NCI-H2196 treated with DMSO at 0.1 percent for 48 hours (cell line): ENCODE results near the gene GRK4.
"Not testable (repeated sequence)": the region's sequence is repeated elsewhere in the genome, so short reads cannot be mapped to it uniquely, and the experiment has no call there.

ENCODE experiments used
- DNase-seq: peaks from one replicate; lab custom pipeline; 2025; ENCODE audit not compliant: unreplicated experiment; lab: John Stamatoyannopoulos, UW

The GRK4 gene

DNA sequence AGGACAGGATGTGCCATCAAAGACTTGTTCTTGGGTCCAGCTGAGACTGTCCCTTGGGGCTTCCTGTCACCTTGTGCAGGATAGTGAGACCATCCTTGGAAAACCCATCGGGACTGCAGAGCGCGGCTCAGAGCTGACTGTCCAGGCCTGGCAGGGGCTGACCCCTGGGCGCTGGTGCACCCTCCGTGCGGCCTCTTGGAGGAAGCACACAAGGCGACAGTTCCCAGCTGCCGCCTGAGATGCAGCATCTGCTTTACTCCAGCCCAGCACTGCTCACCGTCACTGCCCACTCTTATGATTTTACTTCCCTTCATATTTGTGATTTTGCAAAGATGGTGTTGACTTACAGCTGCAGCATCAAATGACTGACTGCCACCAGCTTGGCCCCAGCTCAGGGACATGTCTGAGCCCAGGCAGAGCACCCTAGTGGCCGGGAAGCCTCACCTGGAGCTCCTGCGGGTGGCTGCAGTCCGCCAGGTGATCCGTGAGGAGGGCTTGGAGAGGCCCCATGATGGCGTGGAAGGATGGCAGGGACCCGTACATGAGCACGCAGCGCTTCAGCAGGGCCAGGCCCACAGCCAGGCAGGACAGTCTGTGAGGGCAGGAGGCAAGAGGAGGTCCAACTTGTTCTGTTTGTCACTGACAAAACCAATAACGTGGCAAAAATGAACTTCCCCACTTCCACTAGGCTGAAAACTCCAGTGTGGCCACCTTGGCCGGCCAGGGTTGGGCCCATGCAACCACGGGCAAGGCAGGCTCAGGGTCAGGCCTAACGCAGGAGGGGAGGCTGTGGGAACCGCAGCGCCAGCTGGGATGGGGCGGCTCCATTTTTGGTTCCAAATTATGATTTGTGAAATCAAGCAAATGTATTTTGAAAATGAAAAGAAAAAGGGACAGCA lies 22.0 kb upstream of the GRK4 start:
- DNase-seq: no peak

DNA sequence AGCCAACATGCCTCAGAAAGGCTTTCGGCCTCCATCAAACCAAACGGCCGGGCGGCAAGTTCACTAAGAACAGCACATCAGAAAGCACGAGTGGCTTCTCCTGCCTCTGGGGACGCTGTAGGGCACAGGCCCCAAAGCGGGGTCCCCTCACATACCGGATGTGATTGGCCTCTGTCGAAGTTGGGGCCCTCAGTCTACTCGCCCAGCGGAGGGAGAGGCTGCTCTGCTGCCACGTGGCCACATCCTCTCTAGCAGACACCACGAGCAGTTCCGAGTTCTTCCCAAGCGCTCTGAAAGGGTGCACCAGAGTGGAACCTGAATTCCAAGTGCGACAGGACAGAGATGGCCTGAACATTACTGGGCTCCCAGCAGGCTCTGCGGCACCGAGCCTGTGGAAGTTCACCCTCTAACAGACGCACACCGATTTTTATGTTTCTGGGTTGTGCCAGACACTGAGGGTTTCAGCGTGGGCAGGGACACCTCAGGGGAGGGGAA lies 21.3 kb upstream of the GRK4 start:
- no peak for DNase-seq

DNA sequence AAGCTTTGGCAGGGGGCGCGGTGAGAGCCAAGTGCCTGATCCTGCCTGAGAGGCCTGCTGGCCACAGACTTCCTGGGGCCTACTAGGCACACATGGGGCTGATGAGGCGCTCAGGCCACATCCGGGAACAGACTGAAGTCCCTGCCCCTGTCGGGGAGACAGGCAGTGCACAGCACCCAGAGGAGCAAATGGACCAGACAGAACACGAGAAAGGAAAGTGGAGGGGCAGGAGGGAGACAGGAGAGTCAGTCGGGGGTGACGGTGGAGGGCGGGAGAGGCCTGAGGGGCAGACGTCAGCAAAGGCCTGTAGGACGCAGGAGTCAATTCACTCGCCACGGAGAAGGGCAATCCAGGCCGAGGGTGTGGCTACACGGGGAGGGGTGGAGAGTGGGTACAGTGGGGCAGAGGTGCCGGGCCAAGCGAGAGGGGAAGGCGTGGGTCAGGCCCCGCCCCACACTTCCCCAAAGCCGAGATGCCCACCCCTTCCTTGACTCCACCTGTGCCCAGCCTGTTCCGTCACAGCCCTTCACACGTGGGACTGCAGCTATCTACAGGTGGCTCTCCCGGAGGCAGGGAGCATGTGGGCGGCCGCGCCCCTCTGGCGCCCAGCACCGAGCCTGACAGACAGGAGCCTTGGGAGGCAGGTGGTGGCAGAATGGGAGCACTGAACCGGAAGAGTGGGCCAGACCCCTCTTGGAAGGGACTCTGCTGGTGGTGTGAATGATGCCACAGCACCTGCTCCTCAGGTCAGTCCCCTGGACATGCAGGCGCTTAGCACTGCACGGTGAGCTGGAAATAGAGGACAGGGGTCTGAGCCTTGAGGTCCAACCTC lies 20.6 kb upstream of the GRK4 start:
- no peak for DNase-seq

DNA sequence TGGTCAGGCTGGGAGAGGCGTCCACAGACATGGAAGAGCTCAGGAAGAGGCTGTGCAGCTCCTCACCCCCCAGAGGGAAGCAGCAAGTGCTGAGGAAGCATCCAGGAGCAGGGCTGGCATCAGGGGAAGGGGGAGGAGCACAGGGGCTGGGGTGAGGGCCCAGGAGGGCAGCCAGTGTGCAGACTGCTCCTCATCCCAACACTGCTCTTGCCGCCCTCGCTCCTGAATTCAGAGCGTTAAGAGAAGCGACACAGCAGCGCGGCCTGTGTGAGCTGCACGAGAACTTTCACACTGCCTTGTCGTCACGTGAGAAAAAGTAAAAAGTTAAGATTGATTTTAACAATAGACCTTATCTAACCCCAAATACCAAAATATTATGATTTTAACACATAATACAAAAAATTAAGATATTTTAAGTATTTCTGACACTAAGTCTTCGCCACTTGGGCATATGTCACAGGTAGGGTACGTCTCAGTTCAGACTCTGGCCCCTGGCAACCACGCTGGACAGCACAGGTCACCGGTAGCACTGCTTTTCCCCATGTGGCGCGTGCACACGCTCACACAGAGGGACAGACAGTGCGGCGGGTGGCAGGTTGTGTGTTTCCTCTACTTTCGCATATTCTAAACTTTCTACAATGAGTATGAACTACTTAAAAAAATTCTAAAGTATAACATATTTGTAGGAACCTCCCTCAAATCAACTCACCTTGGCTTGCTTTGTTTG lies 19.8 kb upstream of the GRK4 start:
- DNase-seq: no peak

DNA sequence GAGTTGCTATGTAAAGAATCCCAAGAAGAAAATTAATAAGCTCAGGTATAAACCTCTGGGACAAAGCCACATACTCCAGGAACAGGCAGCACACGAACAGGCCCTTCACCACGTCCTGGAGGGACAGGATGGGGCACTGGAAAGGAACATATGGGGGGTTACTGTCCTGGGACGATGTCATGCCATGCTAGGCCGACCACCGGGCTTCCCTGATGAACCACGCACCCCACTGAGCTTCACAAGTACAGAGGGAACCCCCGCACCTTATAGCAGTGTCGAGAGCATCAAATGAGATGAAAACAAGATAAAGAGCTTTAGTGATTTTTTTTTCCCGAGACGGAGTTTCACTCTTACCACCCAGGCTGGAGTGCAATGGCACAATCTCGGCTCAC lies 19.3 kb upstream of the GRK4 start:
- no peak for DNase-seq

DNA sequence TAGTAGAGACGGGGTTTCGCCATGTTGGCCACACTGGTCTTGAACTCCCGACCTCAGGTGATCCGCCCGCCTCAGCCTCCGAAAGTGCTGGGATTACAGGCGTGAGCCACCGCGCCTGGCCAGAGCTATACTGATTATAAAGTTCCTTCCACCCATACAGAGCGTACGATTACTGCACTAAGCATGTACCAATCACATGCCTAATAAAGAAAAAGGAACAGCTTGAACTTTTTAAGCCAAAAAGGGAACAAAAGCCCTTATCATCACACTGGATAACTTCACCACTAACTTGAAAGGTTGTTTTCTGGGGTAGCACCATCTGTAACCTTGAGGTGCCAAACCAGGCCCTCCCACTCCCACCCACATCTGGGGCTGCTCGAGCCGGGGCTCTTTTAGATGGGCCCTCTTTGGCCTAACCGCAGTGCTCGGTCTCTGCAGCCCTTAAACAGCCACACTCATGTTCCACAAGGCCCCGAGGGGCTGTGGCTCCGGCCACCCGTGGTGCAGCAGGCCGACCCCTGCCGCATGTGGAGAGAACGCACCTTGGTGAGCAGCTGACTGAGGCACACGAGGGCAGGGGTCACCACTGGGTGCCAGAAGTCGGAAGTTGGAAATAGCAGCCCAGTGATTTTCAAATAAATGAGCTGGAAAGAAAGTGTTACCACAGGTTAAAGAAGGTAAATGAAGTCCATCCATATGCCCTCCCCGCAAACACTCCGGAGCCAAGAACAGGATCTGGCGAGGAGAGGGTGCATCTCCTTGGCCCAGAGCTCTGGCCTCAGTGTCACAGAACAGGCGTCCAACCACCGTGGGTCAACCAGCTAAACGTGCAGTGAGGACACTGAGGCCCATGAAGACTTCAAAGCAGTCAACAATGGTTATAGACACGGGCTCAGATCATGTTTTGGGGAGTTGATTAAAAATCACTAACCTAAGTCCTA lies 18.5 kb upstream of the GRK4 start:
- no peak for DNase-seq

DNA sequence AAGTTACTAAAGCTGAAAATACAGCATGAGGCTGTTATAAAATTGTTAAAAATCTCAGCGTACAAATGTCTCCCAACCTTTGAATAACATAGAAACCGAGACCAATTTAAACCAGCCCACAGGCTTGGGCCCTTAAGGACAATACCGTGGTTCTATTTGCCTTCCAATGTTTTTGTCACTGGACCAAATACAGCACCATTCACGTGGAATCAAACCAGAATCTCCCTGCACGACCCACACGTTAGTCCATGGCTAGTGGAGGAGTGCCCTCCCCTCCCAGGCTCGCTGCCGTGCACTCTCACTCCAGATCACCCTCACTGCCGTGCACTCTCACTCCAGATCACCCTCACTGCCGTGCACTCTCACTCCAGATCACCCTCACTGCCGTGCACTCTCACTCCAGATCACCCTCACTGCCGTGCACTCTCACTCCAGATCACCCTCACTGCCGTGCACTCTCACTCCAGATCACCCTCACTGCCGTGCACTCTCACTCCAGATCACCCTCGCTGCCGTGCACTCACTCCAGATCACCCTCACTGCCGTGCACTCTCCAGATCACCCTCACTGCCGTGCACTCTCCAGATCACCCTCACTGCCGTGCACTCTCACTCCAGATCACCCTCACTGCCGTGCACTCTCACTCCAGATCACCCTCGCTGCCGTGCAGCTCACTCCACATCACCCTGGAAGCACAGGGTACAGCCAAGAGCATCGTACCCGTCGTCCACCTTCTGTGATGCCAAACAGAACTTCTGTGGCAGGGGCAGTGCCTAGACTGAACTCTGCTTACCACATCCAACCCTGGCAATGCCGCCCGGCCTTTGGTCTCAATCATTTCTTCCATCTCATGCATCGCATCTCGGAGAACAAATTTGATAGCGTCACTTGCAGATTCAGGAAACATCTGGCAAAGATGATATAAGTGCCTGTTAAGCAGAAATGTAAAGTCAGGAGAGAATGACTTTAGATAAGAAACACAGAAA lies 17.5 kb upstream of the GRK4 start:
- DNase-seq: not testable (repeated sequence)

DNA sequence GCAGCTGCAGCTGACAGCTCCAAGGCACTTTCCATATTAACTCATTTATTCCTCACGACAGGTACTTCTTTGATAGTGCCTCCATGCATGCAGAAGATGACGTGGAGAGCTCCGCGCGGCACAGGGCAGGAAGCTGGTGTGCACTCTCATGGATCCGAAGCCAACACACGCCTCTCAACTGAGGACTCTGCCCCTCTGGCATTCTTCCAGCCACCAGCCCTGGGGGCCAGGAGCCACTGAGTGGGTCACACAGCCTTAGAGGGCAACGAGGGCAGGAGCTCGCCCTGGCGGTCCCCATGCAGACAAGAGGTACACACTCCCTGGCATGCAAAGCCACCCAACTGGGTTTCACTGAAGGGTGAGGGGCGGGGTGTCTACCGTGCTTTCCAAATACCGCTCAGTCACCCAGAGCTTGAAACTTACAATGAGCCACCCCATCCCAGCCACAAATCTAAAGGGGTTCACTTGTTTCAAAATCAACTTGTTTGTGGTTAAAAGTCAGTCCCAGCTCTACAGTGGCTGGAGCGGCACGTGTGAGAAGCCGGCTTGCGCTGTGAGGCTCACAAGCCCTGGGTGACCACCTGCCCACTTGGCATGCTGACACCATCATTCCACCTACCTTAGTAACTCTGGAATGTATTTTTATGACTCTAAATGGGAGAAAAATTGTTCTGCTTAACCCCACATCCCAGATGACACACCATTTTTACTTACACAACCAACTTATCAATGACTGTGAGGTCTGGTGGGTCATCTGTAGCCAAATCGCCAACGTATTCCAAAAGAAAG lies 16.4 kb upstream of the GRK4 start:
- DNase-seq: no peak

DNA sequence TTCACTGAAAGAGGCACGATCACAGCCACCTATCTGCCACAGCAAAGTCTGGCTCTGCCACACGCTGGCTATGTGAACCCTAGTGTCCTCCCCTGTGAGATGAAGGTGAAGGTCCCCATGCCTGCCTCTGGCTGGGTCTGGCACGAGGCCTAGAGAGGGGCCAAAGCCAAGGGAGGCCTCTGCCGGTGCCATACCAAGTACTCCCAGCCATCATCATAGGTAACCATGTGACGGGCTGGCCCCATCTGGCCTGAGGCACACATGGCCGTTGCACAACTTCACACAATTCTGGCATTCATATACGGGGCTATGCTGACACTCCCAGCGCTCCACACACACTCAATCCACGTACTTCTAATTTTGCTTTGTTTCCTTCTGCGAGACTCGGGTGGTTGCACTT lies 15.4 kb upstream of the GRK4 start:
- DNase-seq: no peak

DNA sequence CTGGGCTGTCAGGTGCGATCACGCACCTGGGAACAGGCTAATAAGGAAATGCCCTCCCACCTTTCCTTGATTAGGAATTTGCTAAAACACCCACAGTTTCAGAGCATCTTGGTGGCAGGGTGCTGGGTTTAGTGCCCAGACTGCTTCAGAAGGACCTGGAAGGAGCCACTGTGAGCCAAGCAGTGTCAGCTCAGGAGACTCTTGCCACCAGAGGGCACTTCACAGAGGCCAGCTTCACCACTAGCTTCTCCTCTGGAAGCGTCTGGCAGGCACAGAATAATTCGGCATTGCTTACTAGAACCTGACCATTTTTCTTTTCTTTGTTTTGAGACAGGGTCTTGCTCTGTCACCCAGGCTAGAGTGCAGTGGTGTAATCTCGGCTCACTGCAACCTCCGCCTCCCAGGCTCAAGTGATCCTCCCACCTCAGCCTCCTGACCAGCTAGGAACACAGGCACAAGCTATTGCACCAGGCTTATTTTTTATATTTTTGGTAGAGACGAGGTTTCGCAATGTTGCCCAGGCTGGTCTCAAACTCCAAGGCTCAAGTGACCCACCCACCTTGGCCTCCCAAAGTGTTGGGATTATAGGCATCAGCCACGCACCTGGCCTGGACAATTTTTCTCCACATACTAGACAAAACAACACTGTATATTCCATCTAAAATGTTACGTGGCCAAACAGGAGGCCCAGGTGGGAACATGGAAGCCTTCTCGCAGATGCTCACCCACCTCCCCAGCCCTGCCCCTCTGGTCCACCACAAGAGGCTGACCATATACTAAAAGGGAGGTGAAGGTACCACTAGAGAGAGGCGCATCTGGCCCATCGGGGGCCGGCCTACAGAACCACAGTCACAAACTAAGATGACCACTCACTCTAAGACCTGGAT lies 14.2 kb upstream of the GRK4 start:
- DNase-seq: no peak

DNA sequence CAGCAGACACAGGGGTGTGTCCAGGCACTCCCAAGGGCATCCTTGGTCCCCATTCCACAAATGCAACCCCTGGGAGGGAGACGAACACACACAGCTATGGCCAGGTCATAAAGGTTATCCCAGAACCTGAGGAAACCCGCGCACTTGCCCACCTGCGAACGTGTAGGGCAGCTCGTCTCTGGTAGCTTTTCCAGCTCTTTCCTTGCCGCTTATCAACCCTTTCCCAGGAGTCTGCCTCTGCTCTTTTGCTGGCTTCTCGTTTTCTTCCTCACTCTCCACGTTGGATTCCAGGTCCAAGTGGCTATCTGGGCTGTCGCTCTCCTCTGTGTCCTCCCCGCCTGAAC lies 13.6 kb upstream of the GRK4 start:
- no peak for DNase-seq

DNA sequence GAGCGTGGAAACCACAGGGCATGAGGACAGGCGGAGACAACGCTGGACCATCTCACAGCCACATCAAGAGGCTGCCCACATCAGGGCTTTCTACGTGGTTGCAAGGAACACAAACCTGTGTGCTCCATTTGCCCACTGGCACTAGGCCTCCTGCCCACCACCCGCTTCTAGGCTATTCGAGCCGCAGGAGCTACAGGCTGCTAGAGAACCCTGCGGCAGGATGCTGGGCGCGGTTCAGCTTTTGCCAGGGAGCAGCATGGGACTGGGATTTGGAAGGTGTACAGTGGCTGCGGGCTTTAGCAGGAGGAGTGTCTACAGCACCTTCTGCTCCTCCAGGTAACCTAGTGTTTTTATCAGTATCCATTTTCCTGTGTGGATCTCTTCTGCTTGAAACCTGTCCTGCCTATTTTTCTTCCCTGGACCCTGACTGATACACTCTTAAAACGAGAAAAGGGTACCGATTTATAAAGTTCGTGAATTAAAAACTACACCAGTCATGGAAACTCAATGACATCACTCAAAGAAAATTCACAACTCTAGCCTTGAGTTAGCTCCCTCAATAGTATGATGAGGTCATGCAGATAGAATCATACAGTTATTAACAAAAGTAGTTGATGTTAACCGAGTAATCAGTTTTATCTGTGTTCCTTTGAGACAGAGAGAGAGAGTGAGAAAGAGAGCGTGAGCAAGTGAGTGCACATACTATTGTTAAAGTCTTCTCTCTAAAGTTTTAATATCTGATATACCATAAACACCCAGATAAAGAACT lies 13.0 kb upstream of the GRK4 start:
- no peak for DNase-seq

DNA sequence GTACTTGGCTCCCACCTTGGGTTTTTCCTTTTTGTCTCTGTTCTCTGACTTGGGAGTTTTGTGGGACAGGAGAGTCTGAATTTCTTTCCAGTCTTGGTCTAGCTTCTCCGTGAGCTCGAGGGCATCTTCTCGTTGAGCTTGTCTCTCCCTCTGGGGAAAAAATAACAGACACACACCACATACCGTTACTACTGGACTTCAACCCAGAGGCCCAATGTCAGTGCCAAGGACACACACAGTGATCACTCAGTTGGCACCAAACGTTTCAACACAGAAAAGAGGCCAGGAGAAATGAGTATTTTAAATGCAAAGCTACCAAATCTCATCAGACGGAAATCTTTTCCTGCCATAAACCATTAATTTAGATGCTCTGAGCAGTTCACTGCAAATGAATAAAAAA lies 9.9 kb upstream of the GRK4 start:
- DNase-seq: no peak

DNA sequence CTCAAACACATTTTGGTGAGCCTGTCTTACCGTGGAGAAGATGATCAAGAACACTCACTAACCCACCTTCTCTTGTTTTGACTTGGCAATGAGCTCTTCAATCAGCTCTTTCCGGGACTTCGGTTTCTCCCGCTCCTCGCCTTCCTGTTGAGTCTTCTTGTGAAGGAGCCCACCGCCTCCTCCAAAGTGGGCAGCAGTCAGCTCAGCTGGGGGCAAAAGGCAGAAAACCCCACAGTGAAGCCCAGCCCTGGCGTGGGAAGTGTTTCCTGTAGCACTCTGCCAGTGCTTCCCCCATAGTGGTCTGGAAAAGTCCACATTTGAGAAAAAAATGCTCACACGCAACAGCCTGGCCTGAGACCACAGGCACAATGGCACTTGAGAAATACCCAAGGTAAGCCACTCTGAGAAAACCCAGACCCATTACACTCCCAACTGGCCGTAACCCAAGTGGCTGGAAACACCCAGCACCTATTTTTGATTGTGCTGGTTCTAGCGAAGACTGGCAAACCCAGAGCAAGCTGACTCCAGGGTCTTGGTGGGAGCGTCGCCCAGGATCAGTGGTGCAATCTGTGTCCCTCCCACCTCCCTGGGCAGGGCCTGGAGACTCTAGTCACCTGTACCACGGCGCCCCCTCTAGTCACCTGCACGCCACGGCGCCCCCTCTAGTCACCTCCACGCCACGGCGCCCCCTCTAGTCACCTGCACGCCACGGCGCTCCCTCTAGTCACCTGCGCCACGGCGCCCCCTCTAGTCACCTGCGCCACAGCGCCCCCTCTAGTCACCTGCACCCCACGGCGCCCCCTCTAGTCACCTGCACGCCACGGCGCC lies 8.8 kb upstream of the GRK4 start:
- no peak for DNase-seq

DNA sequence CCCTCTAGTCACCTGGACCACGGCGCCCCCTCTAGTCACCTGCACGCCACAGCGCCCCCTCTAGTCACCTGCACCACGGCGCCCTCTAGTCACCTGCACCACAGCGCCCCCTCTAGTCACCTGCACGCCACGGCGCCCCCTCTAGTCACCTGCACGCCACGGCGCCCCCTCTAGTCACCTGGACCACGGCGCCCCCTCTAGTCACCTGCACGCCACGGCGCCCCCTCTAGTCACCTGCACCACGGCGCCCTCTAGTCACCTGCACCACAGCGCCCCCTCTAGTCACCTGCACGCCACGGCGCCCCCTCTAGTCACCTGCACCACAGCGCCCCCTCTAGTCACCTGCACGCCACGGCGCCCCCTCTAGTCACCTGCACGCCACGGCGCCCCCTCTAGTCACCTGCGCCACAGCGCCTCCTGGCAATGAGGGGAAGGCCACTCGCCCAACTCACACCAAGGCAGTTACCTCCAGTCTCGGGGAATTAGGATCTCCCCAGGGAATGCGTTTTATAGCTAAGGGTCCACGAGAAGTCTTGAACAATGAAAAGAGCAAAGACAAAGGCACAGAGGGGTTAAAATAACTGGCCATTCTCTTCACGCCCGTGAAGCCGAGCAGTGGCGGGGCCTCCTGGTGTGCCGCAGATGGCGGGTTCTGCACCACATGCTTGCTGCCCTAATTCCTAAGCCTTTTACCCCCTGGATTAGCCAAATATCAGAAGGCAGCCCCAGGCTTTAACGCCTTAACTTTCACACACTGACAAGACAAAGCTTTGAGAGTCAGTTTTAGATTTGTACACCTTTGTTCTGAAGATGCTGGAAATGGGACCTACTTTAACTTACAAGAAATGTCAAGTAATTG lies 8.0 kb upstream of the GRK4 start:
- not testable (repeated sequence) for DNase-seq
